H1 (cell line): ENCODE results near the gene PPP1R1B. TPM values are rescaled to one million over a fixed set of nuclear protein-coding genes. Genes with fewer than 3 reads are reported as not detected.

Experiments used
- CTCF ChIA-PET: fragments of 300-600 bp; sonication (Branson Sonifier 250); formaldehyde crosslinking; loops from one replicate; lab custom pipeline; 2021; ENCODE audit not compliant: partially characterized antibody; lab: Charles Lee
- POLR2A ChIA-PET: fragments of 300-600 bp; sonication (Branson Sonifier 250); formaldehyde crosslinking; loops from one replicate; lab custom pipeline; 2021; ENCODE audit warnings: inconsistent platforms; ENCODE audit not compliant: partially characterized antibody; lab: Charles Lee
- DNase-seq, 2 experiments: peaks; one replicate each; pipeline versions ENCODE4 v3.0.0 to v3.0.0-alpha.2; 2010 to 2022; ENCODE audit warnings: low spot score in 2 of 2, low read depth in 1 of 2, mixed read lengths in 1 of 2
- FAIRE-seq: peaks from 2 replicates; lab custom pipeline; 2011; peaks lifted over from hg19 to GRCh38; lab: Jason Lieb, UNC
- H2AFZ ChIP-seq: 2 replicates; pipeline ENCODE4 v1.8.1; 2012; ENCODE audit warnings: low read length, inconsistent platforms
- H2AK5ac ChIP-seq: 2 replicates; pipeline ENCODE4 v1.6.1; 2013; ENCODE audit warnings: low read depth, low read length
- H2BK120ac ChIP-seq: replicated peaks from 2 replicates; pipeline ENCODE3; 2013; ENCODE audit warnings: low read depth, low read length, inconsistent platforms
- H2BK12ac ChIP-seq: 2 replicates; pipeline ENCODE4 v1.6.1; 2013; ENCODE audit warnings: low read depth, low read length
- H2BK15ac ChIP-seq: 2 replicates; pipeline ENCODE4 v1.6.1; 2013; ENCODE audit warnings: low read length
- H2BK20ac ChIP-seq: 2 replicates; pipeline ENCODE4 v1.6.1; 2013; ENCODE audit warnings: low read length
- H2BK5ac ChIP-seq: 2 replicates; pipeline ENCODE4 v1.6.1; 2013; ENCODE audit warnings: low read depth, low read length
- H3K14ac ChIP-seq: 2 replicates; pipeline ENCODE4 v1.6.1; 2013; ENCODE audit warnings: inconsistent platforms; ENCODE audit not compliant: insufficient read length
- H3K18ac ChIP-seq: 2 replicates; pipeline ENCODE4 v1.6.1; 2013; ENCODE audit warnings: low read length; ENCODE audit errors: extremely low read depth
- H3K23ac ChIP-seq: 2 replicates; pipeline ENCODE4 v1.6.1; 2013; ENCODE audit warnings: inconsistent platforms; ENCODE audit not compliant: insufficient read length
- H3K23me2 ChIP-seq: 2 replicates; pipeline ENCODE4 v1.6.1; 2013; ENCODE audit warnings: low read depth, low read length
- H3K27ac ChIP-seq: 2 replicates; pipeline ENCODE4 v1.6.1; 2011; ENCODE audit warnings: low read depth, low read length, inconsistent platforms
- H3K27me3 ChIP-seq, 4 experiments: replicated peaks in 1 of 4; 1 replicate in 1 of 4; 2 replicates in 3 of 4; pipeline versions ENCODE4 v1.6.1 to v1.8.1; 2011 to 2013; ENCODE audit warnings: low read length in 3 of 4, mild to moderate bottlenecking in 3 of 4, inconsistent platforms in 2 of 4, mixed read lengths in 2 of 4, moderate library complexity in 1 of 4; ENCODE audit not compliant: control insufficient read depth in 3 of 4, insufficient read depth in 3 of 4; ENCODE audit errors: extremely low read depth in 1 of 4
- H3K36me3 ChIP-seq, 4 experiments: 2 replicates each; pipeline versions ENCODE4 v1.6.1 to v1.8.1; 2011 to 2013; ENCODE audit warnings: mild to moderate bottlenecking in 4 of 4, low read length in 3 of 4, moderate library complexity in 2 of 4, control low read depth in 1 of 4, inconsistent platforms in 1 of 4; ENCODE audit not compliant: insufficient read depth in 4 of 4, control insufficient read depth in 2 of 4
- H3K4ac ChIP-seq: replicated peaks from 2 replicates; pipeline ENCODE3; 2013; ENCODE audit warnings: low read length, low read depth, mixed read lengths, inconsistent platforms; ENCODE audit not compliant: insufficient read length
- H3K4me1 ChIP-seq, 4 experiments: replicated peaks in 1 of 4; 1 replicate in 1 of 4; 2 replicates in 3 of 4; pipeline versions ENCODE4 v1.6.1 to v1.8.1; 2011 to 2013; ENCODE audit warnings: low read length in 3 of 4, inconsistent platforms in 2 of 4, mixed read lengths in 1 of 4; ENCODE audit not compliant: insufficient read depth in 4 of 4, control insufficient read depth in 3 of 4
- H3K4me2 ChIP-seq, 2 experiments: 2 replicates each; pipeline versions ENCODE4 v1.6.1 to v1.8.1; 2011 to 2013; ENCODE audit warnings: low read depth in 2 of 2, low read length in 2 of 2, control low read depth in 1 of 2, inconsistent platforms in 1 of 2, mild to moderate bottlenecking in 1 of 2; ENCODE audit not compliant: insufficient read depth in 1 of 2
- H3K4me3 ChIP-seq, 4 experiments: fragments of 200-600, 300-600 bp in 1 of 4; sonication (generic), shearing (Covaris generic), sonication (Bioruptor Twin) in 1 of 4; 2 replicates each; pipeline versions ENCODE4 v1.5.1 to v1.8.1; 2011 to 2016; ENCODE audit warnings: low read length in 4 of 4, low read depth in 3 of 4, control low read depth in 2 of 4, inconsistent platforms in 2 of 4, mild to moderate bottlenecking in 2 of 4, mixed read lengths in 1 of 4, moderate library complexity in 1 of 4; ENCODE audit not compliant: insufficient read depth in 2 of 4; ENCODE audit errors: extremely low read depth in 1 of 4
- H3K56ac ChIP-seq: replicated peaks from 2 replicates; pipeline ENCODE3; 2013; ENCODE audit warnings: low read depth, mild to moderate bottlenecking, mixed read lengths, low read length, inconsistent platforms; ENCODE audit not compliant: insufficient read length
- H3K79me1 ChIP-seq: 2 replicates; pipeline ENCODE4 v1.6.1; 2013; ENCODE audit warnings: low read depth, low read length, control low read depth
- H3K79me2 ChIP-seq, 2 experiments: 2 replicates each; pipeline versions ENCODE4 v1.6.1 to v1.8.1; 2012 to 2013; ENCODE audit warnings: low read length in 2 of 2, mild to moderate bottlenecking in 2 of 2, inconsistent platforms in 1 of 2; ENCODE audit not compliant: insufficient read depth in 2 of 2, control insufficient read depth in 1 of 2
- H3K9ac ChIP-seq, 4 experiments: replicated peaks in 1 of 4; 1 replicate in 1 of 4; 2 replicates in 3 of 4; pipeline versions ENCODE4 v1.6.1 to v1.8.1; 2011 to 2013; ENCODE audit warnings: low read depth in 3 of 4, low read length in 3 of 4, control low read depth in 2 of 4, mild to moderate bottlenecking in 2 of 4, moderate library complexity in 2 of 4, inconsistent platforms in 1 of 4; ENCODE audit errors: extremely low read depth in 1 of 4
- H3K9me3 ChIP-seq, 2 experiments: 2 replicates each; pipeline versions ENCODE4 v1.6.1 to v1.8.1; 2012 to 2013; ENCODE audit warnings: mild to moderate bottlenecking in 2 of 2, moderate library complexity in 2 of 2, control low read depth in 1 of 2, inconsistent platforms in 1 of 2, low read depth in 1 of 2, low read length in 1 of 2, mixed read lengths in 1 of 2; ENCODE audit not compliant: insufficient read depth in 2 of 2
- H4K20me1 ChIP-seq, 2 experiments: replicated peaks in 1 of 2; 2 replicates each; pipeline versions ENCODE3 to v1.8.1; 2011 to 2013; ENCODE audit warnings: inconsistent platforms in 2 of 2, low read length in 2 of 2, mild to moderate bottlenecking in 1 of 2; ENCODE audit not compliant: insufficient read depth in 2 of 2, control insufficient read depth in 1 of 2
- H4K5ac ChIP-seq: 2 replicates; pipeline ENCODE4 v1.6.1; 2013; ENCODE audit warnings: low read length, low read depth, mixed read lengths, inconsistent platforms; ENCODE audit not compliant: insufficient read length
- H4K8ac ChIP-seq: 2 replicates; pipeline ENCODE4 v1.8.0; 2013; ENCODE audit warnings: mild to moderate bottlenecking, moderate library complexity, low read length, inconsistent platforms; ENCODE audit not compliant: insufficient read depth; ENCODE audit errors: extremely low read depth
- H4K91ac ChIP-seq: replicated peaks from 2 replicates; pipeline ENCODE3; 2013; ENCODE audit warnings: low read length, mixed read lengths, inconsistent platforms; ENCODE audit not compliant: insufficient read length
- CBX8 ChIP-seq: fragments of 300-800, 300-1000 bp; sonication (generic); IDR thresholded peaks from 2 replicates; pipeline ENCODE4 v1.7.1; 2016; ENCODE audit warnings: low read depth, low read length, borderline replicate concordance
- EZH2 ChIP-seq: fragments of 200-600 bp; sonication (generic); IDR thresholded peaks from 2 replicates; pipeline ENCODE4 v1.7.1; 2012; ENCODE audit warnings: low read depth, mild to moderate bottlenecking, moderate library complexity, low read length, inconsistent platforms; ENCODE audit not compliant: severe bottlenecking
- HDAC6 ChIP-seq: IDR thresholded peaks from one replicate; pipeline ENCODE4 v1.7.1; 2012; ENCODE audit warnings: low read depth, mild to moderate bottlenecking, inconsistent platforms, low read length, moderate library complexity
- RNF2 ChIP-seq: fragments of 200-900, 300-1000 bp; sonication (generic); IDR thresholded peaks from 2 replicates; pipeline ENCODE4 v1.7.1; 2016; ENCODE audit warnings: borderline replicate concordance, low read depth, mild to moderate bottlenecking, antibody characterized with exemption, low read length; ENCODE audit not compliant: poor library complexity, severe bottlenecking; ENCODE audit errors: missing control alignments
- SIN3A ChIP-seq, 2 experiments: IDR thresholded peaks in 1 of 2; conservative IDR thresholded peaks in 1 of 2; 2 replicates each; pipeline ENCODE4 v1.6.1; 2011 to 2012; ENCODE audit warnings: low read length in 2 of 2, improper control_type of control experiment in 1 of 2, low read depth in 1 of 2, mild to moderate bottlenecking in 1 of 2
- SP2 ChIP-seq: IDR thresholded peaks from 2 replicates; pipeline ENCODE4 v1.6.1; 2012; ENCODE audit warnings: mild to moderate bottlenecking, low read length, inconsistent platforms
- SUZ12 ChIP-seq: fragments of 200-600 bp; sonication (generic); IDR thresholded peaks from 2 replicates; pipeline ENCODE4 v1.6.1; 2012; ENCODE audit warnings: mild to moderate bottlenecking, inconsistent platforms, low read length, moderate library complexity, mixed read lengths
- WGBS, 2 experiments: shearing (Covaris generic) in 1 of 2; methylation state at CpG; one replicate each; pipeline versions ENCODE4 v1.1.6 to v1.1.7; 2013 to 2015; ENCODE audit warnings: low lambda C conversion rate in 2 of 2, mixed read lengths in 2 of 2, inconsistent platforms in 1 of 2, low coverage in 1 of 2, missing lambda C conversion rate in 1 of 2; ENCODE audit not compliant: insufficient replicate concordance in 2 of 2, insufficient coverage in 1 of 2, insufficient read length in 1 of 2; ENCODE audit errors: extremely low coverage in 1 of 2, missing lambda C conversion rate in 1 of 2; 5-methylcytosine and 5-hydroxymethylcytosine counted together
- polyA plus RNA-seq, 7 experiments: library from polyadenylated mRNA; depleted of rRNA in 3 of 7; stranded (reverse) in 5 of 7; unstranded in 2 of 7; fragments of >200 nt in 5 of 7; fragments of 200-250 nt in 2 of 7; gene quantifications; 1 replicate in 5 of 7; 2 replicates in 1 of 7; 4 replicates in 1 of 7; pipeline versions ENCODE4 v1.2.1 to v1.2.3, GENCODE V29; 2011 to 2013; ENCODE audit warnings: missing spikeins in 2 of 7, mixed read lengths in 2 of 7
- total RNA-seq: library from RNA; stranded (reverse); fragmentation: NEBNext Ultra II Directional; extraction: Animal tissue kit (Norgen Biotek cat#: 25700); gene quantifications from 2 replicates; pipeline ENCODE4 v1.2.1, GENCODE V29; 2021

PPP1R1B gene
- total and polyA plus RNA-seq, 2 of the 8 experiments (the other 6 are each of a cell fraction or from before 2014, with no cell fraction given), result 10.7 to 22.3 TPM

GRCh38 chr17:39596543-39597267 lies 30.0 kb upstream of the PPP1R1B start:
- no peak overlapping the region for H3K23ac ChIP-seq
- H3K23me2 ChIP-seq, result peaks cover 7% of the 10 kb centered on the region; the same call in 1 of the 2 replicates
- H3K36me3 ChIP-seq, result peaks cover 0 to 2% (median 0%) of the 10 kb centered on the region in 4 experiments; a peak in 1 of 8 replicates
- no peak overlapping the region for H3K9ac ChIP-seq
- no peak for FAIRE-seq
- WGBS, 2 experiments, result 2% methylated on average over 20 of the region's 47 CpGs; no CpG with 5 or more reads in 1 of the 2 experiments
- no peak overlapping the region for H3K14ac ChIP-seq
- H3K27ac ChIP-seq, result no peak overlapping the region
- H2BK20ac ChIP-seq, result peak overlapping the region; percentile 74; the same call in 1 of the 2 replicates
- H2BK120ac ChIP-seq, result no peak overlapping the region
- H3K18ac ChIP-seq, result no peak overlapping the region
- peaks cover 65 to 93% (median 89%) of the 10 kb centered on the region in 4 experiments for H3K27me3 ChIP-seq
- peak; percentile 48; the same call in 1 of the 2 replicates for TF ChIP-seq CBX8
- no peak for TF ChIP-seq SP2
- TF ChIP-seq RNF2, result peak; percentile 80
- no peak for TF ChIP-seq SIN3A (conservative IDR thresholded peaks at IDR 0.05 in 1 of 2, IDR thresholded peaks at IDR 0.05 in 1 of 2; ENCODE audit: low read depth in 1 of 2, low read length in 2 of 2)
- TF ChIP-seq HDAC6, result no peak
- TF ChIP-seq SUZ12, result peak; percentile 97
- peak; percentile 90 for TF ChIP-seq EZH2
- TF ChIP-seq, all 59 proteins: peak for 4
- Histone ChIP-seq H3K9me3 (no peaks in the 10 kb centered on the region), H2BK15ac (no peak overlapping the region), H4K20me1 (peaks cover 6 to 16% of the 10 kb centered on the region in 2 experiments), H3K56ac (no peak overlapping the region), H2BK12ac (peak overlapping the region; percentile 95; the same call in 1 of the 2 replicates), H2AK5ac (no peak overlapping the region), H3K79me2 (no peaks in the 10 kb centered on the region), H3K4me1 (peaks cover under 1 to 44% (median 33%) of the 10 kb centered on the region in 4 experiments), H4K5ac (no peak overlapping the region), H4K8ac (no peak overlapping the region), H3K4me2 (peak overlapping the region; percentile 59 to 66), H3K4ac (no peak overlapping the region), H3K79me1 (no peaks in the 10 kb centered on the region), H2BK5ac (no peak overlapping the region), H4K91ac (no peak overlapping the region), H3K4me3 (peak overlapping the region in 3 of 4 experiments; percentile 3 to 51 (median 4); a peak in 3 of 8 replicates), H2AFZ (no peak overlapping the region)
- ChIA-PET CTCF (interaction anchor here (0.6 to 4.8 kb wide), 12 partner anchors 9 to 49 kb away, joined by 3 to 20 read pairs (median 4); no protein-coding TSS in a partner anchor), POLR2A (interaction anchor here (1.2 to 2.4 kb wide), 3 partner anchors 7 to 10 kb away, joined by 4 to 15 read pairs (median 6); no protein-coding TSS in a partner anchor)
- peak in 1 of 2 experiments; percentile 53 for DNase-seq
